Neuronal stem cell (in vitro differentiated cells): ENCODE results near the gene TMTC2.

Source experiments
- DNase-seq: peaks from one replicate; pipeline ENCODE4 v3.0.0-alpha.2; 2013; ENCODE audit warnings: low spot score
- H2AFZ ChIP-seq: one replicate; pipeline ENCODE4 v1.6.1; 2013; ENCODE audit warnings: mild to moderate bottlenecking, low read length, inconsistent platforms
- H2AK5ac ChIP-seq: 2 replicates; pipeline ENCODE4 v1.6.1; 2013; ENCODE audit warnings: low read depth, mild to moderate bottlenecking, inconsistent platforms, low read length, moderate library complexity, mixed read lengths
- H2BK120ac ChIP-seq: 2 replicates; pipeline ENCODE4 v1.6.1; 2013; ENCODE audit warnings: low read depth, mild to moderate bottlenecking, inconsistent platforms, low read length, moderate library complexity, mixed read lengths
- H2BK12ac ChIP-seq: one replicate; pipeline ENCODE4 v1.6.1; 2013; ENCODE audit warnings: low read length, inconsistent platforms
- H2BK15ac ChIP-seq: 2 replicates; pipeline ENCODE4 v1.6.1; 2013; ENCODE audit warnings: mild to moderate bottlenecking, low read length, inconsistent platforms, mixed read lengths
- H2BK5ac ChIP-seq: one replicate; pipeline ENCODE4 v1.6.1; 2013; ENCODE audit warnings: inconsistent platforms, mild to moderate bottlenecking, low read length, moderate library complexity
- H3K14ac ChIP-seq: one replicate; pipeline ENCODE4 v1.6.1; 2013; ENCODE audit warnings: low read length, inconsistent platforms
- H3K18ac ChIP-seq: 2 replicates; pipeline ENCODE4 v1.6.1; 2013; ENCODE audit warnings: low read length, inconsistent platforms
- H3K23ac ChIP-seq: 2 replicates; pipeline ENCODE4 v1.6.1; 2013; ENCODE audit warnings: low read depth, mild to moderate bottlenecking, mixed read lengths, low read length, inconsistent platforms; ENCODE audit not compliant: poor library complexity
- H3K27ac ChIP-seq: replicated peaks from 3 replicates; pipeline ENCODE4 v1.5.1; 2013; ENCODE audit warnings: low read length, inconsistent platforms
- H3K27me3 ChIP-seq, 3 experiments: 2 replicates each; pipeline ENCODE4 v1.6.1; 2013; ENCODE audit warnings: low read length in 3 of 3, mild to moderate bottlenecking in 2 of 3, inconsistent platforms in 1 of 3, low read depth in 1 of 3, mixed read lengths in 1 of 3, moderate library complexity in 1 of 3; ENCODE audit not compliant: control insufficient read depth in 3 of 3, insufficient read depth in 3 of 3
- H3K36me3 ChIP-seq, 2 donors: replicated peaks in 1 of 2; 2 replicates each; pipeline ENCODE4 v1.6.1; 2013; ENCODE audit warnings: low read length in 2 of 2; ENCODE audit not compliant: control insufficient read depth in 2 of 2, insufficient read depth in 2 of 2
- H3K4ac ChIP-seq: 2 replicates; pipeline ENCODE4 v1.6.1; 2013; ENCODE audit warnings: inconsistent platforms, mild to moderate bottlenecking, low read length, moderate library complexity
- H3K4me1 ChIP-seq, 2 donors: 1 replicate in 1 of 2; 2 replicates in 1 of 2; pipeline ENCODE4 v1.6.1; 2013; ENCODE audit warnings: low read length in 2 of 2, low read depth in 1 of 2; ENCODE audit not compliant: control insufficient read depth in 2 of 2, insufficient read depth in 1 of 2
- H3K4me2 ChIP-seq: one replicate; pipeline ENCODE4 v1.6.1; 2013; ENCODE audit warnings: mild to moderate bottlenecking, low read length, inconsistent platforms; ENCODE audit not compliant: insufficient read depth, poor library complexity, severe bottlenecking
- H3K4me3 ChIP-seq, 2 donors: 2 replicates each; pipeline ENCODE4 v1.5.1; 2013; ENCODE audit warnings: low read length in 2 of 2, mild to moderate bottlenecking in 2 of 2, inconsistent platforms in 1 of 2, moderate library complexity in 1 of 2
- H3K79me1 ChIP-seq: one replicate; pipeline ENCODE4 v1.6.1; 2013; ENCODE audit warnings: low read depth, mild to moderate bottlenecking, inconsistent platforms, low read length, moderate library complexity
- H3K9ac ChIP-seq: one replicate; pipeline ENCODE4 v1.6.1; 2013; ENCODE audit warnings: mild to moderate bottlenecking, low read depth, low read length, inconsistent platforms; ENCODE audit not compliant: poor library complexity
- H3K9me3 ChIP-seq, 2 donors: replicated peaks in 1 of 2; 2 replicates each; pipeline versions ENCODE3 to v1.6.1; 2013; ENCODE audit warnings: low read length in 2 of 2, mild to moderate bottlenecking in 2 of 2, inconsistent platforms in 1 of 2, low read depth in 1 of 2, mixed read lengths in 1 of 2, moderate library complexity in 1 of 2; ENCODE audit not compliant: control insufficient read depth in 2 of 2, insufficient read depth in 1 of 2
- H4K8ac ChIP-seq: one replicate; pipeline ENCODE4 v1.6.1; 2013; ENCODE audit warnings: low read depth, mild to moderate bottlenecking, inconsistent platforms, low read length, moderate library complexity
- H4K91ac ChIP-seq: one replicate; pipeline ENCODE4 v1.6.1; 2013; ENCODE audit warnings: low read length, low read depth, mild to moderate bottlenecking, inconsistent platforms; ENCODE audit not compliant: poor library complexity
- WGBS, 2 donors: extraction: QIAGEN DNeasy Blood & Tissue Kit; methylation state at CpG; one replicate each; pipeline ENCODE4 v1.1.7; 2013; ENCODE audit warnings: missing lambda C conversion rate in 2 of 2, mixed read lengths in 1 of 2; ENCODE audit not compliant: insufficient read length in 2 of 2, insufficient replicate concordance in 1 of 2; ENCODE audit errors: extremely low coverage in 2 of 2; 5-methylcytosine and 5-hydroxymethylcytosine counted together

Gene TMTC2

GRCh38 chr12:82663893-82664292 is 22.8 kb upstream of the TMTC2 start:
- no peak for DNase-seq
- H2BK5ac ChIP-seq, result no peak overlapping the region
- WGBS, 2 donors, result no CpG with 5 or more reads among the region's 7 CpGs

GRCh38 chr12:82665142-82665923 is 21.4 kb upstream of the TMTC2 start:
- no peak overlapping the region for H2BK120ac ChIP-seq
- no peaks in the 10 kb centered on the region for H3K9me3 ChIP-seq
- H2AK5ac ChIP-seq, result no peak overlapping the region
- H3K27ac ChIP-seq, result no peak overlapping the region
- H3K4me1 ChIP-seq, result peaks cover 2 to 4% of the 10 kb centered on the region in 2 donors
- H3K18ac ChIP-seq, result no peak overlapping the region
- no peak overlapping the region for H3K4me3 ChIP-seq
- no peak overlapping the region for H2BK5ac ChIP-seq
- H3K14ac ChIP-seq, result no peak overlapping the region
- DNase-seq, result no peak
- H3K27me3 ChIP-seq, result no peaks in the 10 kb centered on the region
- no peak overlapping the region for H3K9ac ChIP-seq
- no peak overlapping the region for H2BK15ac ChIP-seq
- no peak overlapping the region for H2BK12ac ChIP-seq
- H3K36me3 ChIP-seq, result no peaks in the 10 kb centered on the region
- H3K79me1 ChIP-seq, result no peaks in the 10 kb centered on the region
- WGBS, 2 donors, result no CpG with 5 or more reads among the region's 3 CpGs
- H3K23ac ChIP-seq, result no peak overlapping the region
- no peak overlapping the region for H3K4ac ChIP-seq
- no peak overlapping the region for H4K8ac ChIP-seq
- no peak overlapping the region for H2AFZ ChIP-seq
- H3K4me2 ChIP-seq, result no peak overlapping the region
- no peak overlapping the region for H4K91ac ChIP-seq

More at GRCh38 chr12:82663893-82664292, 22.8 kb upstream of the TMTC2 start:
- H3K9ac ChIP-seq, result no peak overlapping the region
- no peak overlapping the region for H4K8ac ChIP-seq
- H3K79me1 ChIP-seq, result no peaks in the 10 kb centered on the region
- no peak overlapping the region for H2BK12ac ChIP-seq
- H3K4ac ChIP-seq, result no peak overlapping the region
- H3K36me3 ChIP-seq, result no peaks in the 10 kb centered on the region
- no peak overlapping the region for H3K23ac ChIP-seq
- H3K18ac ChIP-seq, result no peak overlapping the region
- H2AFZ ChIP-seq, result no peak overlapping the region
- H4K91ac ChIP-seq, result no peak overlapping the region
- peaks cover 2 to 4% of the 10 kb centered on the region in 2 donors for H3K4me1 ChIP-seq
- no peaks in the 10 kb centered on the region for H3K9me3 ChIP-seq
- no peak overlapping the region for H3K4me2 ChIP-seq
- H2BK120ac ChIP-seq, result no peak overlapping the region
- H3K14ac ChIP-seq, result no peak overlapping the region
- no peak overlapping the region for H2AK5ac ChIP-seq
- H3K27ac ChIP-seq, result no peak overlapping the region
- H2BK15ac ChIP-seq, result no peak overlapping the region
- no peaks in the 10 kb centered on the region for H3K27me3 ChIP-seq
- no peak overlapping the region for H3K4me3 ChIP-seq

- Histone ChIP-seq H2BK120ac (no peak overlapping the region), H3K9ac (no peak overlapping the region), H3K23ac (no peak overlapping the region), H3K4me3 (no peak overlapping the region), H3K36me3 (no peaks in the 10 kb centered on the region), H2BK15ac (no peak overlapping the region), H2AK5ac (no peak overlapping the region), H3K18ac (no peak overlapping the region), H3K27ac (no peak overlapping the region), H4K91ac (no peak overlapping the region), H3K9me3 (no peaks in the 10 kb centered on the region), H2AFZ (no peak overlapping the region), H3K27me3 (no peaks in the 10 kb centered on the region), H3K4me2 (no peak overlapping the region), H2BK5ac (no peak overlapping the region), H3K4ac (no peak overlapping the region), H3K79me1 (no peaks in the 10 kb centered on the region), H3K14ac (no peak overlapping the region), H4K8ac (no peak overlapping the region), H2BK12ac (no peak overlapping the region), H3K4me1 (peaks cover 2 to 4% of the 10 kb centered on the region in 2 donors)
- no CpG with 5 or more reads among the region's 1 CpG for WGBS, 2 donors
- DNase-seq, result no peak
Observed at GRCh38 chr12:82666830-82667229, 19.9 kb upstream of the TMTC2 start.

- Histone ChIP-seq H4K8ac (no peak overlapping the region), H3K9me3 (no peaks in the 10 kb centered on the region), H2AK5ac (no peak overlapping the region), H3K79me1 (no peaks in the 10 kb centered on the region), H3K4ac (no peak overlapping the region), H3K4me2 (no peak overlapping the region), H3K14ac (no peak overlapping the region), H2BK15ac (no peak overlapping the region), H2BK12ac (no peak overlapping the region), H3K27ac (no peak overlapping the region), H2BK5ac (no peak overlapping the region), H3K27me3 (no peaks in the 10 kb centered on the region), H3K4me3 (no peak overlapping the region), H3K4me1 (peaks cover 0 to 2% of the 10 kb centered on the region in 2 donors), H2BK120ac (no peak overlapping the region), H4K91ac (no peak overlapping the region), H3K18ac (no peak overlapping the region), H3K23ac (no peak overlapping the region), H2AFZ (no peak overlapping the region), H3K9ac (no peak overlapping the region), H3K36me3 (no peaks in the 10 kb centered on the region)
- WGBS, 2 donors, result no CpG with 5 or more reads among the region's 4 CpGs
- no peak for DNase-seq
Observed at GRCh38 chr12:82671673-82672195, 15.0 kb upstream of the TMTC2 start.
